Measurements from ENCODE around the gene SGIP1. TPM values are rescaled to one million over a fixed set of nuclear protein-coding genes. Genes with fewer than 3 reads are reported as not detected.

SGIP1 gene, protein sequence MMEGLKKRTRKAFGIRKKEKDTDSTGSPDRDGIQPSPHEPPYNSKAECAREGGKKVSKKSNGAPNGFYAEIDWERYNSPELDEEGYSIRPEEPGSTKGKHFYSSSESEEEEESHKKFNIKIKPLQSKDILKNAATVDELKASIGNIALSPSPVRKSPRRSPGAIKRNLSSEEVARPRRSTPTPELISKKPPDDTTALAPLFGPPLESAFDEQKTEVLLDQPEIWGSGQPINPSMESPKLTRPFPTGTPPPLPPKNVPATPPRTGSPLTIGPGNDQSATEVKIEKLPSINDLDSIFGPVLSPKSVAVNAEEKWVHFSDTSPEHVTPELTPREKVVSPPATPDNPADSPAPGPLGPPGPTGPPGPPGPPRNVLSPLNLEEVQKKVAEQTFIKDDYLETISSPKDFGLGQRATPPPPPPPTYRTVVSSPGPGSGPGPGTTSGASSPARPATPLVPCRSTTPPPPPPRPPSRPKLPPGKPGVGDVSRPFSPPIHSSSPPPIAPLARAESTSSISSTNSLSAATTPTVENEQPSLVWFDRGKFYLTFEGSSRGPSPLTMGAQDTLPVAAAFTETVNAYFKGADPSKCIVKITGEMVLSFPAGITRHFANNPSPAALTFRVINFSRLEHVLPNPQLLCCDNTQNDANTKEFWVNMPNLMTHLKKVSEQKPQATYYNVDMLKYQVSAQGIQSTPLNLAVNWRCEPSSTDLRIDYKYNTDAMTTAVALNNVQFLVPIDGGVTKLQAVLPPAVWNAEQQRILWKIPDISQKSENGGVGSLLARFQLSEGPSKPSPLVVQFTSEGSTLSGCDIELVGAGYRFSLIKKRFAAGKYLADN
- 13.6 TPM for polyA plus RNA-seq (2012; ENCODE audit: insufficient read depth, insufficient read length, low read depth)

DNA sequence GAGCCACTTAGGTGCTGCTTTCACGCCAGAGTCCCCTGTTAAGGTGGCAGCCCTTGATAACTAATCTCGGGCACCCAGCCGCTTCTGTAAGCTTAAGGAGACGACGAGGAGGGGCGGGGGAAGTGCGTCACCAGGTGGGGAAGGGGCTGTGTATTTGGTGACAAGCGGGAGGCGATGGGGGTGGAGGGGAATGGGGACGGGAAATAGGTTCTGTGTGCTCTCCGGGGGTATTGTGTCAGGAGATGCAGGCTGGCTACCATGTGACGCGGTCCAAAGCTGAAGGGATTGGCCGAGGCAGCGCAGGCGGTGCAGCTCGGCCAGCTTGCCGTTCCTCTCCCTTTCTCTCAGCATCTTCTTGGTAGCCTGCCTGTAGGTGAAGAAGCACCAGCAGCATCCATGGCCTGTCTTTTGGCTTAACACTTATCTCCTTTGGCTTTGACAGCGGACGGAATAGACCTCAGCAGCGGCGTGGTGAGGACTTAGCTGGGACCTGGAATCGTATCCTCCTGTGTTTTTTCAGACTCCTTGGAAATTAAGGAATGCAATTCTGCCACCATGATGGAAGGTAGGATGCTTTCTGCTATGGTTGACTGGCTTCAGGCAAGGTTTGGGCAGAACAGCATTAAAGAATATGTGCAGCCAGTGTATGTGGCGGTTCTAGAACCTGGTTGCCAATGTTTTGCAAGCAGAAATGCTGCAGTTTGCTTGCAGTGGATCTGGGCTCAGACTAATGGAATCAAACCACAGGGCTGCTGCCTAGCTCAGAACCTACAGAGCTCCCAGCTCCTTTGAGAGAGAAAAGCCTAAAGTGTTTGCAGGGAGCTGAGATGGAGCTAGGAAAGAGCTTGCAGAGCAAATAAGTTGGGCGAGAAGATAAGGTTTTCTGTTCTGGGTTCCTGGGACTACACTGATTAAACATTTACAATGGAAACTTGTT is at the start of gene SGIP1:
TSS of gene SGIP1 (plus strand) at position 350 of the 937 bp plus-strand sequence. CDS start at position 556, 206 bp downstream.
- TF ChIP-seq, protein P1, sequence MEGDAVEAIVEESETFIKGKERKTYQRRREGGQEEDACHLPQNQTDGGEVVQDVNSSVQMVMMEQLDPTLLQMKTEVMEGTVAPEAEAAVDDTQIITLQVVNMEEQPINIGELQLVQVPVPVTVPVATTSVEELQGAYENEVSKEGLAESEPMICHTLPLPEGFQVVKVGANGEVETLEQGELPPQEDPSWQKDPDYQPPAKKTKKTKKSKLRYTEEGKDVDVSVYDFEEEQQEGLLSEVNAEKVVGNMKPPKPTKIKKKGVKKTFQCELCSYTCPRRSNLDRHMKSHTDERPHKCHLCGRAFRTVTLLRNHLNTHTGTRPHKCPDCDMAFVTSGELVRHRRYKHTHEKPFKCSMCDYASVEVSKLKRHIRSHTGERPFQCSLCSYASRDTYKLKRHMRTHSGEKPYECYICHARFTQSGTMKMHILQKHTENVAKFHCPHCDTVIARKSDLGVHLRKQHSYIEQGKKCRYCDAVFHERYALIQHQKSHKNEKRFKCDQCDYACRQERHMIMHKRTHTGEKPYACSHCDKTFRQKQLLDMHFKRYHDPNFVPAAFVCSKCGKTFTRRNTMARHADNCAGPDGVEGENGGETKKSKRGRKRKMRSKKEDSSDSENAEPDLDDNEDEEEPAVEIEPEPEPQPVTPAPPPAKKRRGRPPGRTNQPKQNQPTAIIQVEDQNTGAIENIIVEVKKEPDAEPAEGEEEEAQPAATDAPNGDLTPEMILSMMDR (IDR thresholded peaks at IDR 0.05; ENCODE audit: low read depth, low read length): no peak
- Histone ChIP-seq H3K4me1 (no peaks in the 10 kb centered on the region; the same call in 1 of the 2 replicates), H3K4me3 (ENCODE audit: low read depth, low read length) (peak within 1 kb of the TSS; percentile 87), H3K9me3 (no peaks in the 10 kb centered on the region), H3K27me3 (no peaks in the 10 kb centered on the region), H3K36me3 (no peaks in the 10 kb centered on the region)
- peak; percentile 66 for DNase-seq

DNA sequence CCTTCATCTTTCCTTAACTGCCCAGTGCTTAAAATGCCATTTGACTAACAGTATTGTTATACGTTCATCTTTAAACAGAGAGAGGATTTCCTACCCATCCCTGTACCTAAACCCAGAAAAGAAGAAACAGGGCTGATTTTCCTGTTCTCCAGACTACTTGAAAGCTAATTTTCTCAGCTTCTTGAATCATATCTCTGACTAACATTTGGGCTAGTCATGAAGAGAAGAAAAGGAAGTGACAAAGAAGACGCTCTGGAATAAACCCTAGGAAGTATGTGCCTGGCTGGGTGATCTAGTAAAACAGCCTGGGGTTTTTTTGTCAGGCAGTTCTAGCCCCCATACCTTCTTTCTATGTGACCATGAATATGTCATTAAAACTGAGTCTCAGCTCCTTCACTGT is 44.8 kb upstream of the SGIP1 start:
- Histone ChIP-seq H3K9me3 (no peaks in the 10 kb centered on the region), H3K4me1 (peaks cover 48% of the 10 kb centered on the region), H3K36me3 (no peaks in the 10 kb centered on the region), H3K27me3 (no peaks in the 10 kb centered on the region), H3K4me3 (ENCODE audit: low read depth, low read length) (no peak overlapping the region)
- TF ChIP-seq, protein P1 (IDR thresholded peaks at IDR 0.05; ENCODE audit: low read depth, low read length): no peak
- DNase-seq: no peak

DNA sequence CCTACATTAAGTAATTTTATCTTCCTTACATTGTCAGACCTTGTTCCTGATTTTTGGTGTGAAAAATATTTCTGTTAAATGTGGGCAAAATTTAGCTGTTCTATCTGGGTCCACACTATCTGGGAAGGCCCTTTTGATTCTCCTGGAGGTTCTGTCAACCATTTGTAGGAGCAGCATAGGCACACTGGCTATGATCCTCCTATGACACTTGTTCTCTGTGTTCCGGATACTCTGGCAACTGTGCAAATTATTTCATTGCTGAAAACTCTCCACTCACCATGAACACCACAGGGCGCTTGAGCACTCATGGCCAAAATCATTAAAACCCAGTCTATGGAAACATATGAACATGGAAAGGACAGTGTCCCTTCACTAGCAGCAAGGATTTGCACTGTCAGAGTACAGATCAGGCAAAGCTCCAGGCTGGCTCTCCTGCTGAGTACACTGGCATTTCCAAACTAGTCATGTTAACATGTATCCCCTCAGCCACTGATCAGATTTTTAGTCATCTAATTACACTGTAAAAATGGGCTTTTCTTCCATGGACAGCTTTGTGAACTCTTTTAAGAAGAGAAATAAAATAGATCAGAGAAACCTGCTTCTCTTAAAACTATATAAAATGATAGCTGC is 43.9 kb upstream of the SGIP1 start:
- no peaks in the 10 kb centered on the region for H3K9me3 ChIP-seq
- H3K36me3 ChIP-seq: no peaks in the 10 kb centered on the region
- H3K27me3 ChIP-seq: no peaks in the 10 kb centered on the region
- peak; percentile 22 for DNase-seq
- peaks cover 55% of the 10 kb centered on the region for H3K4me1 ChIP-seq
- H3K4me3 ChIP-seq (ENCODE audit: low read depth, low read length): 0 out of 2 replicates have a peak overlapping the region, but pooled peaks have one; percentile 2
- TF ChIP-seq, protein P1 (IDR thresholded peaks at IDR 0.05; ENCODE audit: low read depth, low read length): no peak

DNA sequence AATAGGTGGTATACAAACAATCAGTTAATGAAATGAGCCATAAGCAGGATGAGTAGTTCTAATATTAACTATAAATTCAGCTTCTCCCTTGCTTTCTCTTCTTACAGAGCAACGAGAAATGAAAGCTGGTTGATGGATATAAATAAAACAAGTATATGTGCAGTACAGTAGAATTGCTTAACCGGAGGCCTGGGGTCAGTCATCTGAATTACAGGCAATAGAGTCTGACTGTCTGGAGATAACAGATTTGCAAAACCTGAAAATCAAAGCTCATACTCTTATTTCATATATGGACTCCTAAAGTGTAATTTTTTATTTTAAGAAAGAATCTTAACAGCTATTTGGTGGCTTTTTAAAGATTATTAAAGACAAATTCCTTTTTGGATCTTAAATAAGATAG is 43.1 kb upstream of the SGIP1 start:
- H3K27me3 ChIP-seq: no peaks in the 10 kb centered on the region
- H3K36me3 ChIP-seq: no peaks in the 10 kb centered on the region
- H3K4me1 ChIP-seq: peaks cover 60% of the 10 kb centered on the region
- no peak overlapping the region for H3K4me3 ChIP-seq (ENCODE audit: low read depth, low read length)
- DNase-seq: peak; percentile 56
- no peaks in the 10 kb centered on the region for H3K9me3 ChIP-seq
- TF ChIP-seq, protein P1 (IDR thresholded peaks at IDR 0.05; ENCODE audit: low read depth, low read length): no peak

DNA sequence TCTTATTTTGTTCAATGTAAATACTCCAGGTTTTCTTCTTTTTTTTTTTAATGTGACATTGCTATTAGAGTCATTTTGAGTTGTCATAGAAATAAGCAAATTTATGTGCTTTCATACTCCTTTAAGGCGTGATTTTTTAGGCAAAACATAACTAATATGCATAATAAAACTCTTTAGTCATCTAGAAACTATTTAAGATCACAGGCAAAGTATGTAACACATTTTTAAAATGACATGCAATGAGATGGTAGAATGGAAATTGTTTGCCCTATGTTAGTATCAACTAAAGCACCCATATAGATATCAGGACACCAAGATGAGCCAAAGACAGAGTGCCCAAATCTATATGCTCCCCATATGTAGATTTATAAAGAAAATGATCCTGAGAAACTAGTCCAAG is 41.5 kb upstream of the SGIP1 start:
- TF ChIP-seq, protein P1 (IDR thresholded peaks at IDR 0.05; ENCODE audit: low read depth, low read length): no peak
- Histone ChIP-seq H3K27me3 (no peaks in the 10 kb centered on the region), H3K36me3 (no peaks in the 10 kb centered on the region), H3K9me3 (no peaks in the 10 kb centered on the region), H3K4me1 (peaks cover 70% of the 10 kb centered on the region), H3K4me3 (ENCODE audit: low read depth, low read length) (no peak overlapping the region)
- DNase-seq: no peak
